Measurements from ENCODE around the gene KDM6A. TPM values are rescaled to one million over a fixed set of nuclear protein-coding genes. Genes with fewer than 3 reads are reported as not detected.

KDM6A gene
- total RNA-seq, 4 donors from 2014 or later: 20.5 to 47.0 (median 33.0) TPM

DNA sequence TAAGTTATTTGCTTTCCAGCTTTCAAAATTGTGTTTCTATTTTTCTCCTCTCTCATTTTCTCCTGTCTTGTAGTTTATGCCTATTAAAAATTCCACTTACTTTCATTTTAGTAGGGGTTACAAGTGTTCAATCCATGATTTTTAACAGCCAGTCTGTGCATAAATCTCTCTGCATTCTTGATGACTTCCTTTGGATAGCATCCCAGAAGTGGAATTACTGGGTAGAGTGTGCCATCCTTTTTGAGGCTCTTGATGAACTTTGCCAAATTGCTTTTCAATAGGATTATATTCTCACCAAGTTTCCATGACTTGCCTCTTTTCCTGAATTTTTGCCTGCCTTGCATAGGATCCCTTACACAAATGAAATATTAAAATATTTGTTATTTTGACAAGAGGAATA lies 269.2 kb downstream of the KDM6A start:
- TF ChIP-seq, protein P1, sequence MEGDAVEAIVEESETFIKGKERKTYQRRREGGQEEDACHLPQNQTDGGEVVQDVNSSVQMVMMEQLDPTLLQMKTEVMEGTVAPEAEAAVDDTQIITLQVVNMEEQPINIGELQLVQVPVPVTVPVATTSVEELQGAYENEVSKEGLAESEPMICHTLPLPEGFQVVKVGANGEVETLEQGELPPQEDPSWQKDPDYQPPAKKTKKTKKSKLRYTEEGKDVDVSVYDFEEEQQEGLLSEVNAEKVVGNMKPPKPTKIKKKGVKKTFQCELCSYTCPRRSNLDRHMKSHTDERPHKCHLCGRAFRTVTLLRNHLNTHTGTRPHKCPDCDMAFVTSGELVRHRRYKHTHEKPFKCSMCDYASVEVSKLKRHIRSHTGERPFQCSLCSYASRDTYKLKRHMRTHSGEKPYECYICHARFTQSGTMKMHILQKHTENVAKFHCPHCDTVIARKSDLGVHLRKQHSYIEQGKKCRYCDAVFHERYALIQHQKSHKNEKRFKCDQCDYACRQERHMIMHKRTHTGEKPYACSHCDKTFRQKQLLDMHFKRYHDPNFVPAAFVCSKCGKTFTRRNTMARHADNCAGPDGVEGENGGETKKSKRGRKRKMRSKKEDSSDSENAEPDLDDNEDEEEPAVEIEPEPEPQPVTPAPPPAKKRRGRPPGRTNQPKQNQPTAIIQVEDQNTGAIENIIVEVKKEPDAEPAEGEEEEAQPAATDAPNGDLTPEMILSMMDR (IDR thresholded peaks at IDR 0.05; ENCODE audit: low read depth): no peak

DNA sequence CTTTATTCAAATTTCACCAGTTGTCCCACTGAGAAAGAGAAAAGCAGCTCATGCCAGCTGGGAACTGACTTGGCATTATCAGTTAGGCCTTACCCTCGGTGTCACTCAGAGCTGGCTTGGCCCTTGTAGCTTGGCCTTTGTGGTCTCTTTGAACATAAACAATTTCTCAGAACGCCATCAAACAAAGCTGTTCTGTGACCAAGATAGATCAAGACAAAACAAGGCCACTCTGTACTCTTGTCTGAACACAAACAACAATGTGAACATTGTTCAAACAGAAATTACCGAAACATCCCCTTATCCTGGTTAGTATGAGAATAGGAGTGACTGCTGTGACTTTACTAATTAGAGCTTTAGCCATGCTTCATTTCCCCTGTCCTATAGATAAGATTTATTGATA lies 270.5 kb downstream of the KDM6A start:
- TF ChIP-seq, protein P1 (IDR thresholded peaks at IDR 0.05; ENCODE audit: low read depth): no peak

DNA sequence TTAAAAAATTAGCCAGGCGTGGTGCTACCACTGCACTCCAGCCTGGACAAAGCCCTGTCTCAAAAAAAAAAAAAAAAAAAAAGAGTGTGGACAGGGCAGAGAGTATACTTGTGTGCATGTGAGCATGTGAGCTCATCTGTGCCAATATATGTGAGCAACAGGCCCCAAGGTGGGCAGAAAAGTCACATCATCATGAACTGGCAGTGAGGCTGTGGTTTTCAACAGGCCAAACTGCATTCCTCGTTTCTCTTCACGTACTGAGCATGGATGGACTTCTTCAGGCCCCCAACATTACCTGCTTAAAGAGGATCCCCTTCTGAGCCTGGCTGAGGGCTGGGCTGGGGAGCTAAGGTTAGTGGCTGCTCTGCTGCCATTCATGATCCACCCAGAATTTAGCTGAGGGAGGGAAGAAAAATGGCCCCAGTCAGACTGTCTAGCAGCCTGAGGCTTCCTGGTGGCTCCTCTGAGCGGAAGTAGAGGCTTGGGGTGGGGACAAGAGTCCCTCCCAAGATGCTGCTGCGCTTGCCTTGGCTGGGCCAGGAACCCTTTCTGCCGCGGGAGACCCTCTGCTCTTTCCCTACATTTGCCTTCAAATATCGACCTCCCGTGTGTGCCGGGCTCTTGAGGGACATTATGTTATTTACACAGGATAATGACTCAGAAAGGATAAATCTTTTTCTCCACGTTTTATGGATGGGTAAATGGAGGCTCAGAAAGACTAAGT lies 272.7 kb downstream of the KDM6A start:
- TF ChIP-seq, protein P1 (IDR thresholded peaks at IDR 0.05; ENCODE audit: low read depth): no peak

DNA sequence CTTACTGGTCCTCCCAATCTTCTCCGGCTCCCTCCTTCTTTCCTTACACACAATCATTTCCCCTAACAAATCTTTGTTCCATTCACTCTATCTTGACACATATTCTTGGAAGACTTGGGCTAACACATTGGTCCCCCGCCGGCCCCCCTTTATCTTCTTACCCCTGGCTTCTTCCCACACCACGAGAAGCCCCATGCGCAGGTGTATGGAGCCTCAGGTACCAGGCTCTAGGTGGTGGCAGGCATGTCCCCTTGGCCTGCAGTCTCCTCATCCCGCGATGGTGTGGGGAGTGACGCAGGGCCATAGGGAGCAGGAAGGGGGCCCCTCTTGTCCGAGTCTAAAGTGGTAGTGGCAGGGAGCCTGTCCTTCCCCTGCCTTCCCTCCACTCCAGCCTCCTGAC lies 277.8 kb downstream of the KDM6A start:
- TF ChIP-seq, protein P1 (IDR thresholded peaks at IDR 0.05; ENCODE audit: low read depth): no peak

DNA sequence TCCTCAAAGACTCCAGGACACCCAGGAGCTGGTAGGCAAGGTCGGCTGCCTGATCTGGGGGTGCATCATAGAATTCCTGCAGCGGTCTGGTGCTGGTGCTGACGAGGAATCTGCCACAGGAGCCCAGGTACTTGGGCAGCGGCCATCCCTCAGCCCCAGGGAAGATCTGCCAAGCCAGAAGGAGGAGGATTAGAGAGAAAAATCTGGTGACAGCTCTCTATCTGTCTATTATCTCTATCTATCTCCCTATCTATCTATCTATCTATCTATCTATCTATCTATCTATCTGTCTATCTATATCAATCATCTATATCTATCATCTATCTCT lies 281.0 kb downstream of the KDM6A start:
- TF ChIP-seq, protein P1 (IDR thresholded peaks at IDR 0.05; ENCODE audit: low read depth): no peak

DNA sequence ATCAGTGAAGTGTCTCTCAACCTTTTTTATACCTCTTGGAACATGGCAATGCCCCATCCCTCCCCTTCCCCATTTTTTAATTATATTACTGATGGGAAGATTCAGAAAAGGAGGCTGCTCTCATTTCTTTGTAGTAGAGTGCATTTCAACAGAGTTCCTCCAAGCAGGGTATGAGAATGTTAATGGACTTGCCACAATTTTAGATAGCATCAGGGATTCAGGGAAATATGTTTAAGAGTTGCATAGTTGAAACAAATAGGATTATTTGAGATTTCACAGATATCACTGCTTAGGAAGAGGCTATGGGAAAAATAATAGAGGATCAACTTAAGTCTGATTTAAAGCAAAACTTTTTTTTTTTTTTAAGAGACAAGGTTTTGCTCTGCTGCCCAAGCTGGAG lies 281.5 kb downstream of the KDM6A start:
- TF ChIP-seq, protein P1 (IDR thresholded peaks at IDR 0.05; ENCODE audit: low read depth): no peak

DNA sequence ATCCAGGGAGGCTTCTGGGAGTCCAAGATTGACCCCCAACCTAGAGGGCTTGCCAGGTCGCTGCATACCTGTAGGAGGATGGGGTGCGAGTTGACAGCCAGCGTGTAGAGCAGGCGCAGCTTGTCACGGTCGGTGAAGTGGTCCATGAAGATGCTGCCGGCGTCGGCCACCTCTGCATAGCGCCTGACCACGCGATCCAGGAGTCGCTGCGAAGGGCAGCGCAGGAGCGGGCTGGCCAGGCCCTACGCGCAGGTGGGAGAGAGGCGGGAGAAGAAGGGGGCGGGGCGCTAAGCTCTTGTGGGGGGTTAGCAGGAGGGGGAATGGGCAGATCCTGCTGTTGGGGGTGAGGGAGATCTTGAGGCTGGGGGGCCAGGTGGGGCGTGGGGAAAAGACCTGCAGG lies 284.7 kb downstream of the KDM6A start:
- TF ChIP-seq, protein P1 (IDR thresholded peaks at IDR 0.05; ENCODE audit: low read depth): no peak

Other genes starting within 250 kb of the KDM6A start
- gene DUSP21, start 29.2 kb upstream of the KDM6A start, total RNA-seq: not detected